DND-41 (cell line): Measurements from ENCODE around the gene CLBA1.

ENCODE experiments used
- ATAC-seq: fragments of 200-7000 bp; cut with Tn5 transposase; 3 replicates; pipeline ENCODE4 v1.9.1; 2021; ENCODE audit warnings: low read depth; ENCODE audit not compliant: insufficient read depth
- DNase-seq: peaks from one replicate; pipeline ENCODE4 v3.0.0-alpha.2; 2020
- H2AFZ ChIP-seq: 2 replicates; pipeline ENCODE4 v1.6.0; 2012; ENCODE audit warnings: low read depth, low read length
- H3K27ac ChIP-seq: 2 replicates; pipeline ENCODE4 v1.5.1; 2012; ENCODE audit warnings: low read length, inconsistent platforms
- H3K27me3 ChIP-seq: fragments of 200-600 bp; sonication (generic); 2 replicates; pipeline ENCODE4 v1.6.0; 2012; ENCODE audit warnings: low read length, mild to moderate bottlenecking, inconsistent platforms; ENCODE audit not compliant: insufficient read depth, poor library complexity
- H3K36me3 ChIP-seq: 2 replicates; pipeline ENCODE4 v1.5.1; 2012; ENCODE audit warnings: low read length, inconsistent platforms; ENCODE audit not compliant: insufficient read depth
- H3K4me1 ChIP-seq: 2 replicates; pipeline ENCODE4 v1.5.1; 2012; ENCODE audit warnings: mild to moderate bottlenecking, low read length; ENCODE audit not compliant: insufficient read depth
- H3K4me2 ChIP-seq: 2 replicates; pipeline ENCODE4 v1.6.0; 2012; ENCODE audit warnings: mild to moderate bottlenecking, moderate library complexity, low read length, inconsistent platforms; ENCODE audit not compliant: insufficient read depth
- H3K4me3 ChIP-seq, 2 experiments: fragments of 200-600 bp in 1 of 2; shearing (Covaris generic) in 1 of 2; 2 replicates each; pipeline ENCODE4 v1.5.1; 2012 to 2016; ENCODE audit warnings: inconsistent platforms in 2 of 2, low read length in 2 of 2, mild to moderate bottlenecking in 2 of 2, low read depth in 1 of 2, moderate library complexity in 1 of 2
- H3K79me2 ChIP-seq: 2 replicates; pipeline ENCODE4 v1.6.0; 2012; ENCODE audit warnings: low read length, inconsistent platforms; ENCODE audit not compliant: insufficient read depth
- H3K9ac ChIP-seq: 2 replicates; pipeline ENCODE4 v1.6.0; 2012; ENCODE audit warnings: low read depth, mild to moderate bottlenecking, inconsistent platforms, low read length, moderate library complexity
- H3K9me3 ChIP-seq: 2 replicates; pipeline ENCODE4 v1.5.1; 2012; ENCODE audit warnings: low read length, moderate library complexity, mild to moderate bottlenecking, inconsistent platforms; ENCODE audit not compliant: insufficient read depth, severe bottlenecking
- H4K20me1 ChIP-seq: 2 replicates; pipeline ENCODE4 v1.6.0; 2012; ENCODE audit warnings: low read length; ENCODE audit not compliant: insufficient read depth
- CTCF ChIP-seq: IDR thresholded peaks from 2 replicates; pipeline ENCODE4 v1.5.1; 2012; ENCODE audit warnings: borderline replicate concordance, low read length, moderate library complexity, mild to moderate bottlenecking; ENCODE audit not compliant: poor library complexity, severe bottlenecking; ENCODE audit errors: extremely low read depth
- EZH2 ChIP-seq: IDR thresholded peaks from 3 replicates; pipeline ENCODE4 v1.6.1; 2012; ENCODE audit warnings: borderline replicate concordance, low read depth, mild to moderate bottlenecking, moderate library complexity, low read length, inconsistent platforms; ENCODE audit not compliant: severe bottlenecking

Gene CLBA1

GRCh38 chr14:105023144-105023543 is 37.6 kb downstream of the CLBA1 start:
- Histone ChIP-seq H4K20me1 (peaks cover 24% of the 10 kb centered on the region), H3K4me2 (no peak overlapping the region), H3K36me3 (peaks cover 24% of the 10 kb centered on the region), H3K4me1 (peaks cover 27% of the 10 kb centered on the region), H3K27me3 (no peaks in the 10 kb centered on the region), H3K27ac (no peak overlapping the region), H3K79me2 (peaks cover 40% of the 10 kb centered on the region), H3K4me3 (no peak overlapping the region), H3K9ac (no peak overlapping the region), H3K9me3 (no peaks in the 10 kb centered on the region), H2AFZ (no peak overlapping the region)
- TF ChIP-seq CTCF: no peak
- TF ChIP-seq EZH2: no peak
- ATAC-seq: no peak
- no peak for DNase-seq

GRCh38 chr14:105023791-105024480 is 38.3 kb downstream of the CLBA1 start:
- H3K4me3 ChIP-seq: no peak overlapping the region
- no peak overlapping the region for H3K9ac ChIP-seq

GRCh38 chr14:105025429-105025828 is 39.8 kb downstream of the CLBA1 start:
- no peak overlapping the region for H3K4me2 ChIP-seq
- H3K4me3 ChIP-seq: no peak overlapping the region
- peaks cover 9% of the 10 kb centered on the region for H3K4me1 ChIP-seq

More at GRCh38 chr14:105023791-105024480, 38.3 kb downstream of the CLBA1 start:
- Histone ChIP-seq H3K79me2 (peaks cover 32% of the 10 kb centered on the region), H3K4me1 (peaks cover 19% of the 10 kb centered on the region), H3K4me2 (no peak overlapping the region), H4K20me1 (peaks cover 16% of the 10 kb centered on the region), H2AFZ (no peak overlapping the region), H3K36me3 (peaks cover 16% of the 10 kb centered on the region), H3K9me3 (no peaks in the 10 kb centered on the region), H3K27me3 (no peaks in the 10 kb centered on the region), H3K27ac (no peak overlapping the region)
- DNase-seq: no peak
- ATAC-seq: no peak
- TF ChIP-seq CTCF (no peak), EZH2 (no peak)

More at GRCh38 chr14:105025429-105025828, 39.8 kb downstream of the CLBA1 start:
- Histone ChIP-seq H3K36me3 (peaks cover 2% of the 10 kb centered on the region; the same call in 1 of the 2 replicates), H3K27ac (no peak overlapping the region), H3K27me3 (no peaks in the 10 kb centered on the region), H2AFZ (no peak overlapping the region), H3K9ac (no peak overlapping the region), H4K20me1 (peaks cover under 1% of the 10 kb centered on the region; the same call in 1 of the 2 replicates), H3K9me3 (no peaks in the 10 kb centered on the region), H3K79me2 (peaks cover 17% of the 10 kb centered on the region)
- ATAC-seq: no peak
- TF ChIP-seq CTCF (no peak), EZH2 (no peak)
- DNase-seq: no peak
